ENCODE data around the gene CDR2L.

The CDR2L gene

DNA sequence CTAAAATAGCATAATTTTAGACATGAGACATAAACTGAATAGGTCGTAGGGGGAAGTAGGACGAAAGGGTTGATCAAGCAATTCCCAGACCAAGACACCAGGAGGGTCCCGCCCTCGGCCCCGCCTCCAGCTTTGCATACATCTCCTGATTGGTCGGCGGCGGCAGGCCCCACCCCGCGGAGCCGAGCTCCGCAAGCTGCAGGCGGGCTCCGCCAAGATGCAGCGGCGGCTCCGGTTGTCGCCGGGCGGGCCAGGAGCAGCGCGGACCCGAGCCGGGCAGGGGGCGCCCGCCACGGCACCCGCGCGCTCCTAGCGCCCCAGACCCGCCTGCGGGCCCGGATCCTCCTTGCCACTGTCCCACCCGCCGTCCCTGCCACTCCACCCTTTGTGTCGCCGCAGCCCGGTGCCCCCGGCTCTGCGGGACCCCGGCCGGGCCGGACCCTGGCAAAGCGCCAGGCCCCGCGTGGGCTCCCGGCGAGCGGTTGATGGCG lies at the start of gene CDR2L:
Gene CDR2L (plus strand): TSS at position 215 of the 491 bp plus-strand sequence. CDS start 412 bp downstream, outside the sequence.
- DNase-seq (ENCODE audit: extremely low read depth in 1 of 2, low read depth in 1 of 2): peak; percentile 79 to 87

DNA sequence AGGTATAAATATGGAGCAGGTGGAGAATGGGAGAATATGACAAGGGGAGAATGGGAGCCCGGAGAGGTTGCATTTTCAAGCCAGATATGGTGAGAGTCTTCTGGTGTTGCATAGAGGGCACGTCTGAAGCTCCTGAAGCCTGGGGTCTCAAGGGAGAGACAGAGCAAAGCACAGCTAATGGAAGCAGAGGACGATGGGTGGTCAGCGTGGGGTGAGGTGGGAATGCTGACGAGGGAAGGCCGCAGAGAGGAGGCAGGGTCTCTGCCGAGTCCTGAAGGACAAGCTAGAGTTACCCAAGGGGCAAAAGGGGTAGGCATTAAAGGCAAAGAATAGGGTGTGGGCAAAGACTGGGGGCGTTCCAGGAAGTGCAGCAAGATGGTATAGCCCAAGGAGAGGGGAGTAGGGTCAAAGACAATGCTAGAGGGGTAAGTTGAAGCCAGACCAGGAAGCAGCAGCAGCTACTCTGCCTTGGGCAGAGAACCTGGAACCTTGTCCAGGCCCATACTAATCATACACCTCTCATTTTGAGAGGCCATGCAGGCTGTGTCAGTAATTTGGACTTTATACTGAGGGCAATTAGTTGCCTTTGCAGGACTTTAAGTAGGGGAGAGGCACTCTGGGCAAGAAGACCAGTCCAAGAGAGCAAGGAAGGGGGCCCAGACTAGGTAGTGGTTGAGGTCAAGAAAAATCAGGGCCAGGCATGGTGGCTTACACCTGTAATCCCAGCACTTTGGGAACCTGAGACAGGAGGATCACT lies 49.1 kb upstream of the CDR2L start:
- DNase-seq (ENCODE audit: extremely low read depth in 1 of 2, low read depth in 1 of 2): no peak

DNA sequence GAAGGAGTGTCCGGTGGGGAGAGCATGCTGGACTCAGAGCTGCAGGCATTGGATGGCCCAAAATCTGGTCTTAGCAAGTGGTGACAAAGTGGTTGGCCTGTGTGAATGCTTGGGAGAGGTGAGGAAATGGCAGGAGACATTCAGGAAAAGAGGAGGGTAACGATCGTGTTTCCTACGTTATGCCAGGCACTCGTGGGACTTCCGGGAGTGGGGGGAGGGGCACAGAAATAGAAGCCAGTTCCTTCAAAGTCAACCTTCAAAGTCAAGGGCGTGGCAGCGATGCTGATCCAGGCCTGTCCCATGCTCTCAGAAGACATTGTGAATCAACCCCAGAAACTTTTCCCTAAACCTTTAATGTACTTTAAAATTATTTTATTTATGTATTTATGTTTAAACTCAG lies 47.9 kb upstream of the CDR2L start:
- no peak for DNase-seq (ENCODE audit: extremely low read depth in 1 of 2, low read depth in 1 of 2)

DNA sequence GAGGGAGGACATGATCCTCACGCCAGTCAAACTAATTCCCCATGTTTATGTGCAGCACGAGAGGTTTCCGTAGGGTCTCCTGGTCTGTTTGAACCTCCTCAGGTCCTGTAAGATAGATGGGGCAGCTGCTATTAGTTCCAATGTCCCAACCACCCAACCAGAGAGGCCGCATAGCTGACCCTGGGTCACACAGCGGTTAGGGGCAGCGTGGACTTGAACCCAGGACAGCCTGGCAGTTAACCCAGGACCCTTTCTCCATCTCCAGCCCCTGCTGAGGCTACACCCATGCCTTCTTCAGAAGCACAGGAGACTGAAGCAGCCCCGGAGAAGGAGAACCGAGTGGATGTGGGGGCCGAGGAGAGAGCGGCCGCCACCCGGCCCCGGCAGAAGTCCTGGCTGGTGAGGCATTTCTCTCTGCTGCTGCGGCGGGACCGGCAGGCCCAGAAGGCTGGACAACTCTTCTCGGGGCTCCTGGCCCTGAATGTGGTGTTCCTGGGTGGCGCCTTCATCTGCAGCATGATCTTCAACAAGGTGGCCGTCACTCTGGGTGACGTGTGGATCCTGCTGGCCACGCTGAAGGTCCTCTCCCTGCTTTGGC lies 46.2 kb upstream of the CDR2L start:
- no peak for DNase-seq (ENCODE audit: extremely low read depth in 1 of 2, low read depth in 1 of 2)

DNA sequence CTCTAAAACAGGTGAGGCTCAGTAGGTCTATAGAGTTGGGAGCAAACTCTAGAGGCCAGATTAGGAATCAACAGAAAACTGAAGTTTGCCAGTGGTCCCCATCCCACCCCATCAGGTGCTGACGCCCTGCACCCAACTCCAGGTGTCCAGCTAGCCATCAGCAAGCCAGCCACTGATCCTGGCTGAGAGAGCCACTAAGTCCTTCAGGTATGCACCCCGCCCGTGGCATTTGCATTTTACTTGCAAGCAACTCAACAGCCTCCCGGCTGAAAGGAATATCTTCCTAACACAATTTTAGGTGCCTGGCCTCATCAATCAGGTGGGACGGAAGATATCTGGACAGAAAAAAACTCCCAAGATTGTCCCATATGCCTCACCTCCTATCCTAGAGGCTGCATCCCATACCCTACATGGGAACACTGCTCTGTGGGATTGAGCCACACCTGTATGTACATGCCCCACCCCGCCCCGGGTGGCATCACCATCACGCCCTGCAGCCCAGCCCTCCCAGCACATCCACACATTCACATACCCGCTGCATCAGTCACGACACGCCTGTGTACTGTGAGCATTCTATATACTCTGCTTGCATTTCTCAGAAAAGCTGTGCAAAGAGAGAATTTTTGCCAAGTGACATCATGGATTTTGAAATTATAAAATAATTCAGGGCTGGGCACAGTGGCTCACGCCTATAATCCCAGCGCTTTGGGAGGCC lies 43.5 kb upstream of the CDR2L start:
- DNase-seq (ENCODE audit: extremely low read depth in 1 of 2, low read depth in 1 of 2): no peak

DNA sequence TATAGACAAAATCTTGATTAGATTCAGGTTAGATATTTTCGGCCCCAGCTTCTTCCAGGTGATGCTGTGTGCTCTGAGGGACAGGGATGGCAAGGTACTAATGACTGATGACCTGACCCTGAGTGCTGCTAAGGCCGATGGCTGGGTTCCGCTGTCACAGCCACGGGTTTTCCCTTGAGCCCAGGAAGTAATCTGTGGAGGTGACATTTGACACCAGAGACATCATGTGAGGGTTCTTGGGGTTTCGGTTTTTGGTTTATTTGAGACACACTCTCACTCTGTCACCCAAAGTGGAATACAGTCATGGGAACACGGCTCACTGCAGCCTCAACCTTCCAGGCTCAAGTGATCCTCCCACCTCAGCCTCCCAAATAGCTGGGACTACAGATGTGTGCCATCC lies 41.9 kb upstream of the CDR2L start:
- no peak for DNase-seq (ENCODE audit: extremely low read depth in 1 of 2, low read depth in 1 of 2)

DNA sequence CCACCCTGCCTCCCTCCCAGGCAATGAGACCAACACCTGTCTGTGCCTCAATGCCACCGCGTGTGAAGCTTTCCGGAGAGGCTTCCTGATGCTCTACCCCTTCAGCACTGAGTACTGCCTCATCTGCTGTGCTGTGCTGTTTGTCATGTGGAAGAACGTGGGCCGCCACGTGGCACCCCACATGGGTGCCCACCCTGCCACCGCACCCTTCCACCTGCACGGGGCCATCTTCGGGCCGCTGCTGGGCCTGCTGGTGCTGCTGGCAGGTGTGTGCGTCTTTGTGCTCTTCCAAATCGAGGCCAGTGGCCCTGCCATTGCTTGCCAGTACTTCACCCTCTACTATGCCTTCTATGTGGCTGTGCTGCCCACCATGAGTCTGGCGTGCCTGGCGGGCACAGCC lies 40.8 kb upstream of the CDR2L start:
- DNase-seq (ENCODE audit: extremely low read depth in 1 of 2, low read depth in 1 of 2): no peak

DNA sequence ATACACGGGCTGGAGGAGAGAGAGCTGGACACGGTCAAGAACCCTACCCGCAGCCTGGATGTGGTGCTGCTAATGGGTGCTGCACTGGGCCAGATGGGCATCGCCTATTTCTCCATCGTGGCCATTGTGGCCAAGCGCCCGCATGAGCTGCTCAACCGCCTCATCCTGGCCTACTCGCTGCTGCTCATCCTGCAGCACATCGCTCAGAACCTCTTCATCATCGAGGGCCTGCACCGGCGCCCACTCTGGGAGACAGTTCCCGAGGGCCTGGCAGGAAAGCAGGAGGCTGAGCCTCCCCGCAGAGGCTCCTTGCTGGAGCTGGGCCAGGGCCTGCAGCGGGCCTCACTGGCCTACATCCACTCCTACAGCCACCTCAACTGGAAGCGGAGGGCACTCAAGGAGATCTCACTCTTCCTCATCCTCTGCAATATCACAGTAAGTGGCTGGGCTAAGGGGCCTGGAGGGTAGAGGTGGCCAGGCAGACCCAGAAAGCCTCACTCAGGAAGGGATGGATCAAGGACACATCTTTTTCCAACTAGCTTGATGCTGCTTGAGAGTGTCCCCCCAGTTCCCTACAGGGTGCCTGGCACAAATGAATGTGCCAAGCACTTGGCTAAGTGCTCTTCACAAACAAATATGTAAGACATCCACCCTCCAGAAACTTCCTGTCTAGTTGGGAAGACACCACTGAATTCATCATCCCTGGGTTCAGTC lies 40.2 kb upstream of the CDR2L start:
- no peak for DNase-seq (ENCODE audit: extremely low read depth in 1 of 2, low read depth in 1 of 2)

DNA sequence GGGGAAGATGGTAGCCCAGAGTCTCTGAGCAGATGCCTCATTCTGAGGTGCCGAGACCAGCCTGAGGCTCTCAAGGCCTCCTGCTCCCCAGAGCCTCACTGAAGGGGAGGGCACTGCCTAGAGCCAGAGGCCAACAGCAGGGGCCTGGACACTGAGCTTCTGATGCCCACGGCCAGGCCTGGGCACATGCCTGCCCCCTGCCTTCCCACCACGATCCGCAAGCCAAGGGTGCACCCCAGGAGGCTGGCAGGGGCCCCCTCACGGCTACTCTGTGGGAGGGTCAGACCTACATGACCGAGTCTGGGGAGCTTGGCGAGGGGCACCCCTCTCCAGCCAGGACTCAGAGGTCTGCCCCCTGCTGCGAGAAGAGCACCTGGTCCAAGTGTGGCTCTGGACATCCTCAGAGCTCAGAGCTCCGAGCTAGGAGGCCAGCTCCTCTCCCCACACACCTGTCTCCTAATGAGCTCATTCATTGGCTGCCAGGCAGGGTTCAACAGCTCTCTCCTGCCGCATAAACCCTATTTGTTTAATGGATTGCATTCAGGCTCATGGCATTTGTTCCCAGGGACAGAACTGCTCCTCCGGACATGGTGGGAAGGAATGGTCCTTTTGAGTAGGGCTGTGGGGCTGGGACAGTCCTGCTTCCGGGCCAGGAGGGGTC lies 37.8 kb upstream of the CDR2L start:
- DNase-seq (ENCODE audit: extremely low read depth in 1 of 2, low read depth in 1 of 2): no peak

DNA sequence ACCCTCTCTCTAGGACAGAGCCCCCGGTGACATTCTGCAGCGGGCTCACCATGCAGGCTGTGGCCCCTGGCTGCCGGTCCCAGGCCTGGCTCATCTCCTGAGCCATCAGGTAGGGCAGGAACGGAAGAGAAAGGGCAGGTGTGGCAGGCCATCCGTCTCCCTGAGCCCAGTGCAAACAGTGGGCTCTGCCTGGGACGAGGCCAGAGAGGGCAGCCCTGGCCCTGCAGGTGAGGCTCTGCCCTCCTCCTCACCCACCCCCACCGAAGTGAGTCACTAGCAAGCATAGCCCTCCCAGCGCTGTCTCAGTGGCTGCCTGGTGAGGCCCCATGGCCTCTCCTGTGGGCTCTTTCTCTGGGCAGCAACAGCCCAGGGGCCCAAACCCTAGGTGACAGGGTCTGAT lies 37.2 kb upstream of the CDR2L start:
- no peak for DNase-seq (ENCODE audit: extremely low read depth in 1 of 2, low read depth in 1 of 2)

DNA sequence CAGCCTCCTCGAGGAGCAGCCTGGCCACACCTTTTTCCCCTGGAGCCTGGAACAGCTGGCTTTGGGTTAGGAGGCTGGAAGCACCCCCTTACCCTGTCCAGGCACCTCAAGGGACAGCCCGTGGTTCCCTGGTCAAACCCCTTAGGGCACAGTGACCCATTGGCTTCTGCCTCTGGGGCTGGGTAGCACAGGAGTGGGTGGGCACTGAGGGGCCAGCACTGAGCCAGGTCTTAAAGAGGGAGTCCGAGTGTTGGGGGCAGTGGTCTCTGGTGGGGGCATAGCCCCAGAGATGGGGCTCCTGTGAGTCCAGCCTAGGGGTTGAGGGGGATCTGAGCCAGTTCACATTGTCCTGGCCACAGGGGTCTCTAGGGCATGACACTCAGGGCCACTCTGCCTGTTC lies 36.4 kb upstream of the CDR2L start:
- no peak for DNase-seq (ENCODE audit: extremely low read depth in 1 of 2, low read depth in 1 of 2)

DNA sequence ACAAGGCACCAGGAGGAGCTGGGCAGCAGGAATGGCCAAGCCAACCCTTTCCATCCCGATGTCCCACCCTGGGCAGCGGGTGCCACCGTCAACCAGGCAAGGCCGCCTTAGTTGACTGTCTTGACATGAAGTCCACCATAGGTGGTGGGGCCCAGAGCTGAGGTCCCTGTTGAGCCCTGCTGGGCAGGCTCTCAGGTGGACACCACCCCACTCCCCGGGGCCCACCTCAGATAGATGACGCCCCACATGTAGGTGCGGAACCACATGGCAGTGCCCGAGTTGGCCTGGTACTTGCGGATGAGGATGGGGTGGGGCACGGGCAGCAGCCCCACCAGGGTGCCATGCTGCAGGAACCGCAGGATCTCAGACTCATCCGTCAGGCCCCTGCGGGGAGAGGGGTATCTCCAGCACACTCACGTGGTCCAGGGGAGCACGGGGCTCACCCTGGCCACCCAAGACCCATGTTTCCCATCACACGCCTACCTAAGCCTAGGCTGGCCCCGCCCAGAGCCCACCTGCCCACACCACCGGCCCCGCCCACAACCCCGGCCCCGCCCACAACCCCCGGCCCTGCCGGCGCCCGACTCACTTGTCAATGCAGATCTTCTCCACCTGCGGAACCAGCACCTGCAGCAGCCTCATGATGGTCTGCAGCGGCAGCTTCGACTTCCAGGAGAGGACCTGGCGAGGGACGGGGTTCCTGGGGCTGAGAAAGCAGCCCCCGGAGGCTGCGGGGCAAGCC lies 35.6 kb upstream of the CDR2L start:
- DNase-seq (ENCODE audit: extremely low read depth in 1 of 2, low read depth in 1 of 2): no peak

DNA sequence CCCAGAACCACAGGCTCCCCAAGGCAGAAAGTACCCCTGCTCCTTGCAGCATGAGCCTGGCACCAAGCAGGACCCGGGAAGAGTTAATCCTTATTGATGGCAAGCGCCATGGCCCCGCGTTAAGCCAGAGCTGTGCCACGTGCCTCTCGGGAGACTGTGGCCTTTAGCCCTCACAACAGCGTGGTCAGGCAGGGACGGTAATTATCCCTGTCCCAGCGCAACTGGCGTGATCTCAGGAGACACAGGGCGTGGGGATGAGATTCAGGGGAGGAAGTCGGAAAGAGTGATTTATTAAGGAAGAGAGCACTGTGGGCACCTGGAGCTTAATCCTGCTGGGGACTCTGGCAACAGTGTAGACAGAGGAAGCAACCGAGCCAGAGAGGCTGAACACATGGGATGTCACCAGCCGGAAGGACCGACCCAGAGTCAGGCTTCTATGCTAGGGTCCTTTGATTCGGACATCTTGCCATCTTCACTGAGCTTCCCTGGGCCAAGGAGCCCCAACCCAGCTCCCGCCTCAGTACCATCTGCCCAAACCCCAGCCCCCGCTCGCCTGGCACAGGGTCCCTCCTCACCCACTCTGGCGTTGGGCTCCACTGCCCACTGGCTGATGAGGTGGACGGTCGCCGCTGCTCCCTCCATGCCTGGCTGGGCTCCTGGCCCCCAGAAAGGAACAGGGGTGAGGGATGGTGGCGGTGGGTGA lies 34.9 kb upstream of the CDR2L start:
- no peak for DNase-seq (ENCODE audit: extremely low read depth in 1 of 2, low read depth in 1 of 2)

DNA sequence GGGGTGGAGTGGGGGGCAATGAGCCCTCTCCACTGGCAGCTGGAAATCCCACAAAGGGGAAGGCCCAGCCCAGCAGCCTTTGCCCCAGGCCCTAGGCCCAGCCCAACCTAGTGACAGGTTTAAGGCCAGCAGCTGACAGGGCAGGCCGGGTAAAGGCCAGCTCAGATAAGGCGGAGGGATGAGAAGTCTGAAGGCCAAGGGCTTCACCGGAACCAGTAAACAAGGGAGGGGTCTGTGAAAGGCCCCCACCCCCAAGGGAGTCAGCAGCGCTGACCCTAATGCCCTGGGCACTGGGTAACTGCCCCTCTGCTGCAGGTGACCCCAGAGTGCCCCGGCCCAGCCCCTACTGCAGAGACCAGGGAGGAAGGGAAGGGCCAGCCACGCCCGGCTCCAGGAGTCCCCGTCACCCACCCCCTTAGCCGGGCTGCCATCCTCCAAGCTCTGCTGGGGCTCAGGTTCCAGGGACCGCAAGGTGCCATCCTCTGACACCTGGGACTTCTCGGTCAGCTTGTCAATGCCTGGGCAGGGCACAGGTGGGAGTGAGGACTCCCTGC lies 34.2 kb upstream of the CDR2L start:
- no peak for DNase-seq (ENCODE audit: extremely low read depth in 1 of 2, low read depth in 1 of 2)

DNA sequence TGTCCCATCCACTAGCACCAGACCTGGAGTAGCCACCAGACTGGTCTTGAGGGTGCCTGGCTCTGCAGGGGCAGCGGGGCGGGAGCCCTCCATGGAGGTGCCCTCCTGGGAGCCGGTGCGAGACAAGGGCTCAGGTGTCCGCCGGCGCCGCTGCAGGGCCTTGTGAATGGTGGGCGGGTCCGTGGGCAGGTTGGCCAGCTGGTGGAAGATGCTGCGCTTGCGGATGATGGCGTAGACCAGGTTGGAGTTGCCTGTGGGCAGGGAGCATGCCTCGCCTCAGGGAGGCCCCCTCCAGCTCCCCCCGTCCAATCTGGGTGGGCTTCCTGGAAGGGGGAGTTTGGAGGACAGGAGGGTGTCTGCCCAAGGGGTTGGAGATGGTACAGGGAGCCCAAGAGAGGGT lies 33.3 kb upstream of the CDR2L start:
- DNase-seq (ENCODE audit: extremely low read depth in 1 of 2, low read depth in 1 of 2): no peak

DNA sequence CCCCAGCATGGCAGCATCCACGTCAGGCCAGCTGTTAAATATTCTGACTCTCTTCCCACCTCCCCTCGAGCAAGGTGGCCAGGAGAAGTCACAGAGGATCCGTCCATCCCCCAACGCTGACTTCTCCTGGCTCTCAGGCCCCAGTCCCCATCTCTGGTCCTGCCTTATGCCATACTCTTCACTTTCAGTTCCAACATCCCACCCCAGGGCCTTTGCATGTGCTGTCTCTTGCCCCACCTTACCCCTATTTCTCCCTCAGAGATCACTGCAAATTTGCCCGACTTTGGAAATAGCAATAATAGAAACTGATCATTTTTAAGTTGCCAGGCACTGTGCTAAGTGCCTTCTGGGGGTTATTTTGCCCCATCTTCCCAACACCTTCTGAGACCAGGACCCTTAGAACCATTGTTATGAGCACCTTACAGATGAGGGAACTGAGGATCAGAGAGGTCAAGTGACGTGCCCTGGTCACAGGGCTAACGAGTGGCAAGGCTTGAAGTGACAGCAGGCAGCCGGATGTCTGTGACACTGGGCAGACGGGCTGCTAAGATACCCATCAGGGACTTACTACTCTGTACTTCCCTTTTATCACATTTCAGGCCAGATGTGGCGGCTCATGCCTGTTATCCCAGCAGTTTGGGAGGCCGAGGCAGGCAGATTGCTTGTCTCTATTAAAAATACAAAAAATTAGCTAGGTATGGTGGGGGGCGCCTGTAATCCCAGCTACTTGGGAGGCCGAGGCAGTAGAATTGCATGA lies 32.6 kb upstream of the CDR2L start:
- no peak for DNase-seq (ENCODE audit: extremely low read depth in 1 of 2, low read depth in 1 of 2)

DNA sequence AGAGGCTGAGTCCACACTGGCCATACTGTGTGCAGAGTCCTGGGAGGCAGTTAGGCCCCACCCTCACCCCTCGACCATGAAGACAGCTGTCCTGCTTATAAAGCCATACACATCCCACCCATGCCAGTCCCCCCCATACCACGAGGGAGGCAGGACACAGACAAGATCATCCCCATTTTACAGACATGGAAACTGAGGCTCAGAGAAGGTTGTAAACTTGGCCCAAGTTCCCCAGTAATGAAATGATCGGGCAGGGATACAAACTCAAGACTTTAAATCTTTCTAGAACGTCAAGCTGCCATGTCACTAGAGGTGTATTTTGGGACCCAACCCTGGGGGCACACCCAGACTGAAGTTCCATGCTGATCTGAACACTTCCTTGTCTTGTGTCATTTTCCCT lies 31.3 kb upstream of the CDR2L start:
- no peak for DNase-seq (ENCODE audit: extremely low read depth in 1 of 2, low read depth in 1 of 2)

DNA sequence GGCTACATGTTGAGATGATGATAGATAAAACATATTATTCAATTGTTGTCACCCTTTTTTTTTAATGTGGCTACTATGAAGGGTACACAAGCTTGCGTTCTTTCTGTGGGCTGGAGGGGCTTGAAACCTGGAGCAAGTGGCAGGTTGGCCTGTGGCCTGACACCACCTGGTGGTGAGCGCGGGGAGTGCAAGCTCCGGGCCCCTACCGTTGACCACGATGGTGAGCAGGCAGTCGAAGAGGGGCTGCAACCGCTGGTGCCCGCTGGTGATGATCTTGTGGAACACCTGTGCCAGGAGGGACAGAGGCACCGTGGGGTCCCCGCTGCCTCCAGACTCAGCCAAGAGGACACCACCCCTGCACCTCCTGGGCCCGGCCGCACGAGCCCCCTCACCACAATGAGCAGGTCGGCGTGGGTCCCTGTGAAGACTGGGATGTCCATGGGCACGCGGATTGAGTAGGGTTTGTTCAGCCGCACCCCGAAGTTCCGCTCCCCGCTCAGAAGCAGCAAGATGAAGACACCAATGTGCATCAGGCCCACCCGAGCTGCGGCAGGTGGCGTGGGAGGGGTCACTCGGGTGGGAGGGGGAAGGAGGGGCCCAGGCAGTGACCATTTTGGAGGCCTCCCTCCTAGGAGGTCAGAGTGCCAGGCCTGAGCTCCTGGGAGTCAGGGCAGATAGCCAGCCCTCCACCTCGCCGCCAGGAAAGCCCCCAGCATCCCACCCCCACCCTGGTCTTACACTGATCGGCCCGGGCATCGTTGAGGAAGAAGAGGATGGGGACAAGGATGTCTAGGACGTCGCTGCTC lies 29.3 kb upstream of the CDR2L start:
- DNase-seq (ENCODE audit: extremely low read depth in 1 of 2, low read depth in 1 of 2): peak; percentile 61 to 62

All from stimulated activated CD8-positive, alpha-beta memory T cell treated with anti-CD3 and anti-CD28 coated beads, Interleukin-7, amount 100 ng/mL, for 48 hours (primary cell).